ENCODE data around the gene PHLPP2.

Gene PHLPP2, protein sequence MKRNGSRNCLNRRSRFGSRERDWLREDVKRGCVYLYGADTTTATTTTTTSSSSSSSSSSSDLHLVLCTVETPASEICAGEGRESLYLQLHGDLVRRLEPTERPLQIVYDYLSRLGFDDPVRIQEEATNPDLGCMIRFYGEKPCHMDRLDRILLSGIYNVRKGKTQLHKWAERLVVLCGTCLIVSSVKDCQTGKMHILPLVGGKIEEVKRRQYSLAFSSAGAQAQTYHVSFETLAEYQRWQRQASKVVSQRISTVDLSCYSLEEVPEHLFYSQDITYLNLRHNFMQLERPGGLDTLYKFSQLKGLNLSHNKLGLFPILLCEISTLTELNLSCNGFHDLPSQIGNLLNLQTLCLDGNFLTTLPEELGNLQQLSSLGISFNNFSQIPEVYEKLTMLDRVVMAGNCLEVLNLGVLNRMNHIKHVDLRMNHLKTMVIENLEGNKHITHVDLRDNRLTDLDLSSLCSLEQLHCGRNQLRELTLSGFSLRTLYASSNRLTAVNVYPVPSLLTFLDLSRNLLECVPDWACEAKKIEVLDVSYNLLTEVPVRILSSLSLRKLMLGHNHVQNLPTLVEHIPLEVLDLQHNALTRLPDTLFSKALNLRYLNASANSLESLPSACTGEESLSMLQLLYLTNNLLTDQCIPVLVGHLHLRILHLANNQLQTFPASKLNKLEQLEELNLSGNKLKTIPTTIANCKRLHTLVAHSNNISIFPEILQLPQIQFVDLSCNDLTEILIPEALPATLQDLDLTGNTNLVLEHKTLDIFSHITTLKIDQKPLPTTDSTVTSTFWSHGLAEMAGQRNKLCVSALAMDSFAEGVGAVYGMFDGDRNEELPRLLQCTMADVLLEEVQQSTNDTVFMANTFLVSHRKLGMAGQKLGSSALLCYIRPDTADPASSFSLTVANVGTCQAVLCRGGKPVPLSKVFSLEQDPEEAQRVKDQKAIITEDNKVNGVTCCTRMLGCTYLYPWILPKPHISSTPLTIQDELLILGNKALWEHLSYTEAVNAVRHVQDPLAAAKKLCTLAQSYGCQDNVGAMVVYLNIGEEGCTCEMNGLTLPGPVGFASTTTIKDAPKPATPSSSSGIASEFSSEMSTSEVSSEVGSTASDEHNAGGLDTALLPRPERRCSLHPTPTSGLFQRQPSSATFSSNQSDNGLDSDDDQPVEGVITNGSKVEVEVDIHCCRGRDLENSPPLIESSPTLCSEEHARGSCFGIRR (N-terminal part only)

GRCh38 chr16:71724320-71724751 is at the start of gene PHLPP2:
Gene PHLPP2, minus strand, starts transcription at chr16:71724701. Its CDS starts 9,906 bp downstream, at chr16:71714795.
- DNase-seq = no peak

GRCh38 chr16:71771571-71771970 is 47.1 kb upstream of the PHLPP2 start:
- no peak for DNase-seq

DNA sequence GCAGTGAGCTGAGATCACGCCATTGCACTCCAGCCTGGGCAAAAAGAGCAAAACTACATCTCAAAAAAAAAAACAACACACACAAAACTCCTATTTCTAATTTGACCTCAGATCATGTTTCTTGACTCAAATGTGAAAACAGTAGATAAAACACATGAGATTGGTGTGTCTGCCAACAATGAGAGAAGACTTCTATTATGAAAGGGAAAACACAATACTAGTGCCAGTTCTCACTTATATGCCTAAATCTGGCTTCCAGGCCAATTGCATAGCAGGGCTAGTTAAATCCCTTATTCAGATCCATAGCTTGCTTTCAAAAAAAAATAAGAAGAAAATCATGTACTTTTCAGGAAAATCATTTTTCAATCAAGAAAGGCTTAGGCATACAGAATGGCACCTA is 44.7 kb upstream of the PHLPP2 start:
- DNase-seq = no peak

DNA sequence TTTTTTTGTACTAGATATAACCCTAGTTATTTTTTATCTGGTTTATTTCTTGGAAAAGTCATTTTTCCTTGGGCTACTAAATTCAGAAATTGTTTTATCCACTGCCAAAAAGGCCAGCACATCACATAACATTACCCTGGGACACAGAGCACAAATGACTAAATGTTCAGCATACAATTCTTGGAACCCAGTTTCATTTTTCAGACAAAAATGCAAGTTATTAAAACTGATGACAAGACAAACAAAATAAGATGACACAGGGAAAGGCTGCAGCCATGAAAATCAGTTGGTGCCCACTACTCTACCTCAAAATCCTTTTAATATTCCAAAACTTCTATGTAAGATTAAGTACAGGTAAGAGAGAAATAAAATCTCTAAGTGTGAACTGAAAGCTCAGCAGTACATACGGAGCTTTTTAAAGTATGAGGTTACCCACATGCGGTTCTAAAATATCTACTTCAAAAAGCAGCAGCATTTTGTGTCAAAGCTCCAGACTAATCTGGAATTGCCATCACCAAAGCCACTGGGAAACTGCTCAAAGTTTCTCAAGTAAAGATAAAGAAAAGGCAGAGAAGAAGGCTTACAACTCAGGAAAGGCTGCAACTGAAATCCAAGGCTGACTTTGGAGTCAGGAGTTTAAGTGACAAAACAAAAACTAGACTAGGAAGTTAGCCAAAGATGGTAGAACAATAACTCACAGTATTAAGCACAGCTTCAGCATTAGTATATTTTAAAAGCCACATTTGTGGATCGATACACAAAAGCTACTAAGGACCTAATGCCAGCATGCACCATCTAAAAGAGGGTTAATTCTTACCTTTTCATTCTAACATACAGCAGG is 42.8 kb upstream of the PHLPP2 start:
- no peak for DNase-seq

DNA sequence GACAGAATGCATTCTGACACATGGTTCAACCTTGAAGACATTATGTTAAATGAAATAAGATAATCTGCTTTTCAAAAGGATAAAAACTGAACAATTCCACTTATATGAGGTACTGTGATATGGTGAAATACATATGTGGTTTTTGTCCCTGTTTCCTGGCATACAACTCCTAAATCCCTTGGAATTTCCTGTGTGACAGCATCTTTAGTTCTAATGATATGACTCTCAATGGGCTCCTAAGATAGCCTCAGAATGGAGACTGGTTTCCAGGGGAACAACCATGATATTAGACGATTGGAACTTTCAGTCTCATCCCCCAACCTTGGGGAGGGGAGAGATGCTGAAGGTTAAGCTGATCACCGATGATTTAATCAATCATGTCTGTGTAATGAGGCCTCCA is 37.7 kb upstream of the PHLPP2 start:
- no peak for DNase-seq

DNA sequence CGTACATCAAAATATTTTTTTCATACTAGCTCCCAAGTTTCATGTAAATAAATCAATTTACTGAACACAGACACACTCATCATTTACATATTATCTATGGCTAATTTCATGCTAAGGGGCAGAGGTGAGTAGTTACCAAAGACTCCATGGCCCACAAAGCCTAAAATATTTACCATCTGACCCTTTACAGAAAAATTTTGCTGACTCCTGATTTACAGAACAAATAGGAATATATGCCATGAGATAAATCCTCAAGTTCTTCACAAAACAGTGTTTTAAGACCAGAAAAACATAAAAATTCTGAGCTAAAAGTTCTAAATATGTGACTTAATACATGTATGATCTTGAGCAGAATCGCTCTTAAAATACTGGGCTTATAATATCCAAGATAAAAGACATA is 36.6 kb upstream of the PHLPP2 start:
- no peak for DNase-seq

DNA sequence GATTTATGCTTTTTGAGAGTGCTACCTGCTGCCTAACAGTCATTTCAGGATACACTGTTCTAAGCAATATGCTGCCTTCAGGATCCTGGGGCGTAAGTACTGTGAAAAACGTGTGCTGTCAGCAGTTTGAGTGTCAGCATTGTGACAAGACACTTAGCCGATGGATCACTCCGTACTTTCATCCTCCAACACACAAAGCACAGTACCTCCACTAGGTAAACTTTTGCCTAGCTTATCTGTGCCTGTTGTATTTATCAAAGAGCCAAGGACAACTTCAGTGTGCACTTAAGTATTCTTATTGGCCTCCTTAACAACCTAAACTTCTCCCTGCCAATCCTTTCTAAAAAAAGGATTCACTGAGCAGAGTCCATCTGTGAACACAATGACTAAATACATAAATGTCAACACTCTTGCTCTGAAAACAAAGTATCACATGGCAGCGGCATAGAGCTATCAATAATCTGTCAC is 33.8 kb upstream of the PHLPP2 start:
- no peak for DNase-seq

DNA sequence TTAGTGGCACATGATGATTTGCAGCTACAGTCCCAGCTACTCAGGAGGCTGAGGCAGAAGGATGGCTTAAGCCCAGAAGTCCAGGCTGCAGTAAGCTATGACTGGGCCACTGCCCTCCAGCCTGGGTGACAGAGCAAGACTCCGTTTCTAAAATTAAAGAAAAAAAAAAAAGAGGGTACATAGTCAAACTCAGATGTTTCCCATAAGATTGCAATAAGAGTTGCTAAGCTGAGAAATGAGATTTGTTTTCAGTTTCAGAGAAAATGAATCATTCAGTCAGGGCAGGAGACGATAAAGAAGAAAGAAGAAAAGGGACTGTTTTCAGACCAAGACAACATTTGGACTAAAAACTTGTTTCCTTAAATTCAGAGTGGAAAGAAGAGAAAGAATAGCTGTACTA is 30.2 kb upstream of the PHLPP2 start:
- DNase-seq = no peak

GRCh38 chr16:71754108-71754507 is 29.6 kb upstream of the PHLPP2 start:
- DNase-seq = no peak

DNA sequence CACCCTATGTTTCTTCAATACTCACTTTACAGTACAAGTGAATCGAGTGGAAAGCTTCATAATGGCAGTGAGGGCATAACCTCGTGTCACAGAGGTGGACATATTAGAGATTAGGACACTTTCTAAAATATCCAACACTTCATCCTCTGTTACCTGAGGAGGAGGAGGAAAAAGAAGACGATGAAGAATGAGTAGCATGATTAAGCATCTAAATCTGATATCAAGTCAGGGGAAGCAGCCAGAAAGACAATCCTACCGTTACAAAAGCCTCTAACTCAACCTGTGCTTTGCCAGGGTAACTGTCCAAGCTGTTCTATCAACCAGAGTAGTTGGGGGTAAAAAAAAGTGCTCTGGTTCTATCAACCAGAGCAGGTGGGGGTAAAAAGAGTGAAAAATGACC is 23.7 kb upstream of the PHLPP2 start:
- DNase-seq = no peak

GRCh38 chr16:71746442-71747046 is 22.0 kb upstream of the PHLPP2 start:
- no peak for DNase-seq

DNA sequence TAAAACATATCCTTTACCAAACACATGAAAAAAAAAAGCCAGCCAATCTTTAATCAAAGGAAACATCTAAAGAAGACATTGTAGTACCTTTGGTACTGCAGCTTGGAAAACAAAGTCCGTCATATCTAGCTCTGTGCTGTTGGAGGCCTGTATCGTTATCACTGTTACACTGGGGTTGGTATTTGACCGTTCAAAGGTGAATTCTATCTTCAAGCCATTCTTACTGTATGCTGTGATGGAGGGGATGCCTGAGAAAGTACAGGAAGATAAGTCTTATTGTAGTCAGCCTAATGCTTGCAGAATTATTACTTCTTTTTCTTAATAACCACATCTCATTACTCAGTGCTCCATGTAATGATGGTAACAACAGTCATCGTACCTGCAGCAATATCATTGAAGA is 14.4 kb upstream of the PHLPP2 start:
- DNase-seq = no peak

- DNase-seq = no peak
Measured at GRCh38 chr16:71737501-71737900, 13.0 kb upstream of the PHLPP2 start.

- DNase-seq = no peak
Measured at GRCh38 chr16:71734511-71734910, 10.0 kb upstream of the PHLPP2 start.

DNA sequence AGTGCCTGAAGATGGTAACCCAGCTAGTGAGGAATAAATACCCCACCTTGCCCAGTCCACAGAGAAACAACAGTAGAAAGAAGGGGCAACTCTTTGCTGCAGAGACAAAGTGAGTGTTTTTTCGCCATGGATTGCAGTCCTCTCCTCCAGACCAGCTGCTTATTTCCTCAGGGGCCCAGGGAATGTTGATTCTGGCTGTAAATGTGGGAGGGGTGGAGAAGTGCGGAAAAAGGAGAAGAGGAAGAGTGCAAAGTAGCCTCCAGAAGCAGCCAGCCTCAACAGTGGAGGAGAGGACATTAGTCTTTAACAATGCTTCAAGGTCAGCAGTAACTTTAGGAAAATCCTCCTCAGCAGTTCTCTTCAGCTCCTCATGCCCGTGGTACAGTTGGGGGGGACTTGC is 8.1 kb upstream of the PHLPP2 start:
- DNase-seq = no peak

- no peak for DNase-seq
Measured at GRCh38 chr16:71727551-71728324, 3.2 kb upstream of the PHLPP2 start.

DNA sequence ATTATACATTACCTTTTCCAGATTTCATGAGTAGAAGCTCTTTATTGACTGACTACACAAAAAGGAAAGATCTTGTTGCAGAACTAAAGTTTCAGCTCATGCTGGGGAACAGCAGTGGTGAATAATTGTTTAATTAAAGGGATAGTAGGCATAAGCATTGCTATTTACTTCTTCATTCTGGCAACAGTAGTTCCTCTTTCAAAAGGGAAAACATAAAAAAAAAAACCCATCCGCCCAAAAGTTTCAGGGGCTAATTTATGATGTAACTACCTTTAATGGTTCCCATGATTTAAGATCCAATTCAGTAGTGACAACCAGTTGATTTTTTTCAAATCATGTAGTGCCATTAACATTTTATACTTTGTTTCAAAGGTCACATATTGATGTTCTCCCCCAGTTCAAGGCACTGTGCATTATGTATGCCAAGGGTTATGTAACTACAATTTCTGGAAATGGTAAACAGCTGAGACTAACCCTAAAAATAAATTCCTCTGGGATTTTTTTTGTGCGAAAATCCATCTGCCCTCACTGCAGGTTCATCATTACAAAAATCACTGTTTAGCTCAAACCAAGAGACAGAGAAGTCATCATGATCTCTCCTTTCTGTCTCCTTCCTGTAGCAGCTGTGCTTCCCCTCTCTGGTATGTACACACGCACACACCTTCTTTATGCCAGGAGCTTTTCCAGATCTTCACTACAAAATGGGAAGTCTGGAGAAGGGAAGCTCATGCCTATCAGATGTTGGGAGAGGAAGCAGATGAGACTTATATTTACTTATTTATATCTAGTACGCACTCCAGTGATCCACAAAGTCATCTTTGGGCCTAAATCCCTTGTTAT is 2.2 kb upstream of the PHLPP2 start:
- DNase-seq = no peak

DNA sequence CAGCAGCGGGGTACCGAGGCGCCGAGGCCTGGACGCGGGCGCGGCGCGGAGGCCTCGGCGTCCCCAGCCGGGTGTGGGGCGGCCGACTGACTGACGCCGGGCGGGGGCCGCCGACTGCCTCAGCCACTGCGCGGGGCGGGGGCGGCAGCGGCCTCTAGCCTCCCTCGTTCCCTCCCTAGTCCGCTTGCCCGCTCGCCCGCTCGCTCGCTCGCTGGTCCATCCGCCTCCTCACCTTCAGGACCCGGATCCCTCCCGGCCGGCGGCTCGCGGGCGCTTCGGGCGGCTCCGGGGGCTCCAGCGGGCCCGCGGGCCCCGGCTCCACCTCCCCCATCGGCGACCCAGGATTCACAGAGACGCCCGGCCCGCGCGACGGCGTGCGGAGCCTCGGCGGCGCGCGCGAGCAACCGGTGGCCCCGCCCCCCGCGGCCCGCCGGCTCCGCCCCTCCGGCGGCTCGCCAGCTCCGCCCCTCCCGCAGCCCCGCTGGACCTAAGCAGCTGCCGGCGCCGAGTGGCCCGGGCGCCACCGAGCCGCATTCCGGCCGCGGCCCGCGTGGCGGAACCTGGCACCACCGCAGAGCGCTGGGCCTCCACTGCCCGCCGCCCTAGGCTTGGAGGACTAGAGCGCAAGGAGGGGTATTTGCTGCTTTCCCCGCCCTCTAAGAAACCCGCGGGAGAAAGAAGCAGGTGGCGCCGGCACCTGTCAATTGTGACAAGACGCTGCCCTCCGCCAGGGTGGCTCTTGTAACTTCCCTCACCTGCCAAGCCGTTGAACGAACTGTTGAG is 773 bp downstream of the PHLPP2 start:
- no peak for DNase-seq
